PC-3 (cell line): Measurements from ENCODE around the gene TOMM22.

Experiments used
- EZH2 ChIP-seq: fragments of 300-600 bp; sonication (generic); IDR thresholded peaks from one replicate; pipeline ENCODE4 v1.6.1; 2017; ENCODE audit warnings: antibody characterized with exemption, mild to moderate bottlenecking, low read length; ENCODE audit not compliant: unreplicated experiment
- EZH2phosphoT487 ChIP-seq: fragments of 300-600 bp; sonication (generic); IDR thresholded peaks from 2 replicates; pipeline ENCODE4 v1.6.1; 2018; ENCODE audit warnings: mild to moderate bottlenecking, antibody characterized with exemption, low read length, borderline replicate concordance
- TF ChIP-seq, protein P1 (sequence below): fragments of 300-600 bp; sonication (generic); conservative IDR thresholded peaks from 2 replicates; pipeline ENCODE4 v1.5.1; 2017; ENCODE audit warnings: antibody characterized with exemption, low read depth, mild to moderate bottlenecking, low read length

DNA sequence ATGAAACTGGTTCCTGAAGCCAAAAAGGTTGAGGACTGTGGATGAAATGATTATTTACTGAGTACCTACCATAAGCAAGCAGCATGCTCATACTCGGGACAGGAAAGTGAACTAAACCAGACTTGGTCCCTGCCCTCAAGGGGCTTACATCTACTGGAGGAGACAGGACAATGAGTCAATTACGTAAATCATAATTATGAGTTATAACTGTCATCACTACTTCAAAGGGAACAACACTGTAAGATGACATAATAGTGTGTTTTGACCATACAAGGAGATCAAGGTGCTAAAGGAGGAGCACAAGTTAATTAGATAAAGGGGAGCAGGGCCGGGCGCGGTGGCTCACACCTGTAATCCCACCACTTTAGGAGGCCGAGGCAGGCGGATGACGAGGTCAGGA, 28.0 kb upstream of the TOMM22 start:
- TF ChIP-seq, protein P1, sequence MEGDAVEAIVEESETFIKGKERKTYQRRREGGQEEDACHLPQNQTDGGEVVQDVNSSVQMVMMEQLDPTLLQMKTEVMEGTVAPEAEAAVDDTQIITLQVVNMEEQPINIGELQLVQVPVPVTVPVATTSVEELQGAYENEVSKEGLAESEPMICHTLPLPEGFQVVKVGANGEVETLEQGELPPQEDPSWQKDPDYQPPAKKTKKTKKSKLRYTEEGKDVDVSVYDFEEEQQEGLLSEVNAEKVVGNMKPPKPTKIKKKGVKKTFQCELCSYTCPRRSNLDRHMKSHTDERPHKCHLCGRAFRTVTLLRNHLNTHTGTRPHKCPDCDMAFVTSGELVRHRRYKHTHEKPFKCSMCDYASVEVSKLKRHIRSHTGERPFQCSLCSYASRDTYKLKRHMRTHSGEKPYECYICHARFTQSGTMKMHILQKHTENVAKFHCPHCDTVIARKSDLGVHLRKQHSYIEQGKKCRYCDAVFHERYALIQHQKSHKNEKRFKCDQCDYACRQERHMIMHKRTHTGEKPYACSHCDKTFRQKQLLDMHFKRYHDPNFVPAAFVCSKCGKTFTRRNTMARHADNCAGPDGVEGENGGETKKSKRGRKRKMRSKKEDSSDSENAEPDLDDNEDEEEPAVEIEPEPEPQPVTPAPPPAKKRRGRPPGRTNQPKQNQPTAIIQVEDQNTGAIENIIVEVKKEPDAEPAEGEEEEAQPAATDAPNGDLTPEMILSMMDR: no peak
- TF ChIP-seq EZH2 (no peak), EZH2phosphoT487 (no peak)
